Measurements from ENCODE around the gene ACTL8.

Gene ACTL8

GRCh38 chr1:17805869-17806684, 50.9 kb downstream of the ACTL8 start:
- TF ChIP-seq MAX (IDR thresholded peaks at IDR 0.05) (no peak), NFIC (IDR thresholded peaks at IDR 0.05) (no peak), CREB1 (IDR thresholded peaks at IDR 0.05; ENCODE audit: low read depth) (no peak), TEAD4 (IDR thresholded peaks at IDR 0.05) (no peak), ZBTB7A (IDR thresholded peaks at IDR 0.05; ENCODE audit: low read depth) (no peak), YY1 (IDR thresholded peaks at IDR 0.05; ENCODE audit: low read depth) (no peak), RAD21 (IDR thresholded peaks at IDR 0.05; ENCODE audit: low read depth) (no peak), FOXM1 (IDR thresholded peaks at IDR 0.05; ENCODE audit: borderline replicate concordance, low read depth) (no peak), TCF12 (IDR thresholded peaks at IDR 0.05; ENCODE audit: low read depth) (no peak), EP300 (IDR thresholded peaks at IDR 0.05; ENCODE audit: borderline replicate concordance) (no peak), REST (IDR thresholded peaks at IDR 0.05; ENCODE audit: low read depth) (no peak), EGR1 (IDR thresholded peaks at IDR 0.05) (no peak), TAF1 (IDR thresholded peaks at IDR 0.05; ENCODE audit: low read depth) (no peak), CEBPB (IDR thresholded peaks at IDR 0.05) (no peak), USF1 (IDR thresholded peaks at IDR 0.05) (no peak)

- TF ChIP-seq TEAD4 (IDR thresholded peaks at IDR 0.05) (no peak), EP300 (IDR thresholded peaks at IDR 0.05; ENCODE audit: borderline replicate concordance) (no peak), RAD21 (IDR thresholded peaks at IDR 0.05; ENCODE audit: low read depth) (no peak)
Measured at GRCh38 chr1:17808816-17809215, 53.7 kb downstream of the ACTL8 start.

GRCh38 chr1:17810668-17811067, 55.5 kb downstream of the ACTL8 start:
- no peak for TF ChIP-seq EGR1 (IDR thresholded peaks at IDR 0.05)
- no peak for TF ChIP-seq NFIC (IDR thresholded peaks at IDR 0.05)

GRCh38 chr1:17816511-17816910, 61.4 kb downstream of the ACTL8 start:
- no peak for TF ChIP-seq CEBPB (IDR thresholded peaks at IDR 0.05)
- TF ChIP-seq TEAD4 (IDR thresholded peaks at IDR 0.05): no peak
- no peak for TF ChIP-seq ZBTB7A (IDR thresholded peaks at IDR 0.05; ENCODE audit: low read depth)
- TF ChIP-seq EGR1 (IDR thresholded peaks at IDR 0.05): no peak
- no peak for TF ChIP-seq YY1 (IDR thresholded peaks at IDR 0.05; ENCODE audit: low read depth)
- TF ChIP-seq TAF1 (IDR thresholded peaks at IDR 0.05; ENCODE audit: low read depth): no peak
- no peak for TF ChIP-seq CREB1 (IDR thresholded peaks at IDR 0.05; ENCODE audit: low read depth)
- no peak for TF ChIP-seq TCF12 (IDR thresholded peaks at IDR 0.05; ENCODE audit: low read depth)
- no peak for TF ChIP-seq NFIC (IDR thresholded peaks at IDR 0.05)
- TF ChIP-seq EP300 (IDR thresholded peaks at IDR 0.05; ENCODE audit: borderline replicate concordance): no peak
- TF ChIP-seq FOXM1 (IDR thresholded peaks at IDR 0.05; ENCODE audit: borderline replicate concordance, low read depth): no peak
- no peak for TF ChIP-seq REST (IDR thresholded peaks at IDR 0.05; ENCODE audit: low read depth)
- no peak for TF ChIP-seq MAX (IDR thresholded peaks at IDR 0.05)
- TF ChIP-seq USF1 (IDR thresholded peaks at IDR 0.05): no peak
- no peak for TF ChIP-seq RAD21 (IDR thresholded peaks at IDR 0.05; ENCODE audit: low read depth)

GRCh38 chr1:17819129-17819802, 64.1 kb downstream of the ACTL8 start:
- TF ChIP-seq TCF12 (IDR thresholded peaks at IDR 0.05; ENCODE audit: low read depth) (no peak), FOXM1 (IDR thresholded peaks at IDR 0.05; ENCODE audit: borderline replicate concordance, low read depth) (no peak), NFIC (IDR thresholded peaks at IDR 0.05) (no peak), CREB1 (IDR thresholded peaks at IDR 0.05; ENCODE audit: low read depth) (no peak), ZBTB7A (IDR thresholded peaks at IDR 0.05; ENCODE audit: low read depth) (no peak), MAX (IDR thresholded peaks at IDR 0.05) (no peak), TEAD4 (IDR thresholded peaks at IDR 0.05) (no peak), REST (IDR thresholded peaks at IDR 0.05; ENCODE audit: low read depth) (no peak), YY1 (IDR thresholded peaks at IDR 0.05; ENCODE audit: low read depth) (no peak), EP300 (IDR thresholded peaks at IDR 0.05; ENCODE audit: borderline replicate concordance) (no peak), TAF1 (IDR thresholded peaks at IDR 0.05; ENCODE audit: low read depth) (no peak)

Data from Ishikawa (cell line).